ENCODE data around the gene PTPRD.

Gene PTPRD

DNA sequence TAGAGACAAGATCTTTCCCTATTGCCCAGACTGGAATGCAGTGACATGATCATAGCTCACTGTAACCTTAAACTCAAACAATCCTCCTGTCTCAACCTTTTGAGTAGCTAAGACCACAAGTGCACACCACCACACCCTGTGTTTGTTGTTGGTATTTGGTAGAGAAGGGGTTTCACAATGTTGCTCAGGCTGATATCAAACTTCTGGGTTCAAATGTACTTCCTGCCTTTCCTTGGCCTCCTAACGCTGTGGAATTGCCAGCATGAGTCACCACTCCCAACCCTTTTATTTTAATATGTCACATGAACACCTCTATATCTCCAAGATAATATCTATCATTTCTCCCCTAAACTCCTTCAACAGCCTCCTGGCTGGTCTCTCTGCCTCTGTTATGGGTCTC is 719.0 kb downstream of the PTPRD start:
- DNase-seq (ENCODE audit: low spot score): no peak

DNA sequence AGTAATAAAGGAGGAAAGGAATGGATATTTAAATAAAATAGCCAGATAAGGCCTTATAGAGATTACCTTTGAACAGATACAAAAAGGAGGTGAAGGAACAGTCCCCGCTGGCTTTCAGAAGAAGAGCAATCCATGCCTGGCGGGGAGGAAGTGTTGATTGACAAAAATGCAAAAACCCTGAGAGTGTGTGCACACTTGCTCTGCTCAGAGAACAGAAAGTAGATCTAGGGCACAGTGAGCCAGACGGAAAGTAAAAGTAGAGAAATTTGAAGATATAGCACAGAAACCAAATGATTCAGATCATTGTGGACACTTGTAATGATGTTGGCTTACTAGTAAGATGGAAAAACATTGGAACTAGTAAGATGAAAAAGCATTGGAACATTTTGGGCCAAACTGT is 720.6 kb downstream of the PTPRD start:
- no peak for DNase-seq (ENCODE audit: low spot score)

DNA sequence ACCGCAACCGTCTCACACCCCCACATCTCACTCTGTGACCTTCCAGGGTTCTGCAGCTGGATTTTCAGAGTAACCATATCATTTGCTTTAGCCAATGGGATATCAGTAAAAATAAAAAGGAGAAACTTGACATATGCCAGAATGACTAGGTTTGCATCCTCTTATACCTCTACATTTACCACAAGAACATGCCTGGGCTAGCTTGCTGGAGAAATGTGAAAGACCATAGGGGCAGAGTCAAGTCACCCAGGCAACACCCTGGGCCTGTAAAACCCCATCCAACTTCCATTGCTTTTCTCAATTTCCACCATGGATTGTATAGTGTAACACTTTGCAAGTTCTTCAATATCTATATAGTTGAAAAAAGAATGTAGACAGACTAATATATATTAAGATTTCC is 731.1 kb downstream of the PTPRD start:
- DNase-seq (ENCODE audit: low spot score): no peak

DNA sequence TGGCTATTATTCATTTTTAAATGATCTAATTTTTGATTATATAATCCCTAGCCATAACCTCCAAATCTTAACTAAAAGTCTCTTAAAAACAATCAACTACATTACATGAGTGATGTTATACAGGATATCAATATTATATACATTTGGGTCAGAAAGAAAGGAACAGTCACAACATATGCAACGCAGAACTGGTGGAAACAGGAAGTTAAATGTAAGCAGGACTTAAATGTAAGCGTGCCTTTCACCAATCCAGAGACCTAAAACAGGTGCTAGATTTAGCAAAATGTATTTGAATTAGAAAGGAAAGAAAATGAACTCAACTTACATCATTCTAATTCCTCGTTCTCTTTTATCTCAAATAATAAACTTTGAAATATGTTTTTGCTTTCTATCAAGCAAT is 738.5 kb downstream of the PTPRD start:
- no peak for DNase-seq (ENCODE audit: low spot score)

DNA sequence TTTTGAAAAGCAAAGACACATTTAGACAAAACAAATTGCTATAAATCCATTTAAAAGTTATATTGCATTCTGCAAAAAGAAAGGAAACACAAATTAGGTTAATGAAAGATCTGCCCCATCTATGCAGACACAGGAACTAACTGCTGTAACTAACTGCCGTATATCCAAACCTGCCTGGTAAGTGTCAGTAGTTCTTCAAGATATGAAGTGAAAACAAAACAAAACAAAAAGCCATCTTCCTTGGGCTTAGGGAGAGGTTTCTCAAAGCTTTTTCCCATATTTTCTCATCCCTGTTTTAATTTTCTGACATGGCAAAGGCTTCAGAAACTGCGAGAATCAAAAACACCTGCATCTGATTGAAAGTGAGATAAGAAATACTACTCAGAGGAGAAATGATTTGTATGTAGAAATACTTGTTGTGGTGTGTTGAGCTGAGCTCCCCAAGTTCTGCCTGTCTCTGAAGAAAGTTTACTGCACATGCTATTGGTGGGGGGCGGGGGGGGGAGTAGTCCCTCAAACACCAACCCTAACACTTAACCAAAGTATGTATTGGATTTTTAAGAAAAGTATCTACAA is 750.5 kb downstream of the PTPRD start:
- no peak for DNase-seq (ENCODE audit: low spot score)

DNA sequence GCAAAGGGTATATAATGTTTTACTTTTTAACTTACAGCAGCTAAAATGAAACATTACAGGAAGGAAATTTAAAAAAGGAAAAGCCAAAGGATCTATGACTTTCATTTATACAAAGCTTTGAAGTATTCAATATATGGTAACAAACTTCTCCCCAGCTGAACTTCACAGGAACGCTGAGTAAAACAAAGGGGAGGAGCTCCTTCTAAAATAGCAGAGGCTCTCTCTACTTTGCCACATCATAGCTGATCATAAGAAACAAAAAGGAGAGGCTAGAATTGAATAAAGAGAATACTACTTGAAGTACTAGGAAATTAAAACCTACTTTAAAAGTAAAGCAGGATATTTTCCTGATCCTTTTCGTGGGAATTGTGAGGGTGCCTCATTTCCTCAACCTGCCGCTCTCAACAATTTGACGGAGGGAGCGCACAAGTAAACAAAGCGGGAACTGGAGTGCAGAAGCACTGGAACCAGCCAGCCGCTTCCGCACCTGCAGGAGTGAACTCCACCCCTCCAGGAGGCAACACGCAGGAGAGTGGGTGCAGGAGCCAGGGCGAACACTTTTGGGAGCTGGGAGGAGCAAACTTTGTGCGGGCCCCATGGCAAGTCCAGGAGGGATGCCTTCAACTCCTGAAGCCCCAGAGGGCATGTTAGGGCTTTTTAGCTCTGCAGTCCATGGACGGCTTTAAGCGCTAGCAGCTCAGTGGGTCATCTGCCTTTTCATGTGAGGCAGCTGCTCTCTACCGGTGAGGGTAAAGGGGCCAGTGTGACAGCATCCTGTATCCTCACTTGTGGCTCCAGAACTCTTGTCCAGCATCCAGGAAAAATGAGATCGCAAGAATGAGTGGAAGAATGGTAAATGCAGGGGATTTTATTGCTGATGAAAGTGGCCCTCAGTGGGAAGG is 757.4 kb downstream of the PTPRD start:
- DNase-seq (ENCODE audit: low spot score): no peak

DNA sequence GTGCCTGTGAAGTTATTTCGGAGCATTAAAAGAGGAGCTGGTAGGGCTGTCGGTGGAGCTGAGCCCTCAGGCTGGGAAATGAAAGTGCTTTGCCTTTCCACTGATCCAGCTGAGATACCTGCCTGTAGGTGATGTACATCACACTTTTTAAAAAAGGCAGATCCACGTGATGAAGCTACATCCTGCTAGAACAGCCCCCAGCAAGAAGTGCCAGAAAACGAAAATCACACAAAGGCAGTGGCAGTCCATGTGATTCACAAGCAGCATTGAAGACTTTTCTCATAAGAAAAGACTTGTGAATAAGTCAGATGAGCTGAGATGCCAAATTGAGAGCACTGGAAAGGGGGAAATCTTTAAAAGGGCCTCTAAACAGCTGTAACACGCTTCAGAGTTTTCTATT is 765.1 kb downstream of the PTPRD start:
- no peak for DNase-seq (ENCODE audit: low spot score)

DNA sequence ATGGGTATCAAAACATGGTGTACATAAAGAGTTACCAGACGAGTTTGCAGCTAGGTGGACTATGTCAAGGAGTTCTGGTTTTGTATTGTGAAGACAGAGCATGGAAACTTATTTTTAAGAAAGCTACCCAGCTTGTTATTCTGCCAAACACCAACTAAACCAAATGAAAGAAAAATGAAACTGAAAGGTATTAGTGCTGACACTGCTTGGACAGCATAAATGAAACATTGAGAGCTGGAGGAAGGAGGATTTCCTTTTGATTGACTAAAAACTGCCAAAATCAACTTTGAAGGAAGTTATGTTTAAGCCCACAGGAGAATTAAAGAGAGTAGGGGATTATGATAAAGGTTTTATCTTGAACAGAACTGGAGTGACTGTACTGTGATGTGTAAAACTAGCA is 766.2 kb downstream of the PTPRD start:
- DNase-seq (ENCODE audit: low spot score): no peak

DNA sequence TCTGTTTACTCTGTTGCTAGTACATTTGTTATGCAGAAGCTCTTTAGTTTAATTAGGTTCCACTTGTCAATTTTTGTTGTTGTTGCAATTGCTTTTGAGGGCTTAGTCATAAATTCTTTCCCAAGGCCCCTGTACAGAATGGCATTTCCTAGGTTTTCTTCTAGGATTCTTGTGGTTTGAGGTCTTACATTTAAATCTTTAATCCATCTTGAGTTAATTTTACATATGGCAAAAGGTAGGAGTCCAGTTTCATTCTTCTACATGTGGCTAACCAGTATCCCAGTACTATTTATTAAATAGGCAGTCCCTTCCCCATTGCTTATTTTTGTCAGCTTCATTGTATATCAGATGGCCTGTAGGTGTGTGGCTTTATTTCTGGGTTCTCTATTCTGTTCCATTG is 792.4 kb downstream of the PTPRD start:
- no peak for DNase-seq (ENCODE audit: low spot score)

DNA sequence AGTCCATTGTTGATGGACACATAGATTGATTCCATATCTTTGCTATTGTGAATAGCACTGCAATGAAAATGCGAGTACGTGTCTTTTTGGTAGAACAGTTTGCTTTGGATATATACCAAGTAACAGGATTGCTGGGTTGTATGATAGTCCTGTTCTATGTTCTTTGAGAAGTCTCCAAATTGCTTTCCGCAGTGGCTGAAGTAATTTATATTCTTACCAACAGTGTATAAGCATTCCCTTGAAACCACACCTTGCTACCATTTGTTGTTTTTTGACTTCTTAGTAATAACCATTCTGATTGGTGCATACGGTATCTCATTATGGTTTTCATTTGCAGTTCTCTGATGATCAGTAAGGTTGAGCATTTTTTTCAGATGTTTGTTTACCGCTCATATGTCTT is 792.9 kb downstream of the PTPRD start:
- DNase-seq (ENCODE audit: low spot score): no peak

DNA sequence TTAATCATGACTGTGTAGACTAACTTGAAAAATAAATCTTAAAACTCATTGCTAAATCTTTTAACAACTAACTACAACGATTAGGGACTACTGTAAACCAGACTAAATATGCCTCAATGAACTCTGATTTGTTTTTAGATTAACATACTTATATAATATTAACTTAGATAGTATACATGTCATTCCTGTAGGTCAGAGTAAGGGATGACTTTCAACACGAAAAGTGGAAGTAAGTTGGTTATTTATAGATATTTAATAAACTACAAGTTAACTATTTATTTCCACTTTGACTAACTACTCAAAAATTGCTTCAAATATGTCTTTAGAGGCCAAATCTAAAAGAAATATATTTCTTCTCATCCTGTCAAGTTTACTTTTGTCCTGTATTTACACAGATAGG is 795.6 kb downstream of the PTPRD start:
- no peak for DNase-seq (ENCODE audit: low spot score)

DNA sequence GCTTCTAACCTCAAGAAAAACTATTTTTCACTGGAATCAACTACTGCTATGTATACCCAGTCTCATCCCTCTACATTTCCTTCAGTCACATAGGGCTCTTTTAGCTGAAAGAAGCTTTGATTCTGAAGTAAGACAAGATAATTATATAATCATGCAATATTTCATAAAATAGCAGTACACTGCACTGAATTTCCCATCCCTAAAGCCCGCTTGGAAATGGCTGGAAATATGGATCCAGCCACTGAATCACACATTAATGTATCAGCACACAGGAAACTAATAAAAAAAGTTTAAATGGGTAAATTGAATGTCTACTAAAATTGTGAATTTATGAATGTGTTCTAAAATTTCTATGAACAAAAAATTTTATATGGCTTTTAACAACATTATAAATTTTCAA is 808.7 kb downstream of the PTPRD start:
- no peak for DNase-seq (ENCODE audit: low spot score)

DNA sequence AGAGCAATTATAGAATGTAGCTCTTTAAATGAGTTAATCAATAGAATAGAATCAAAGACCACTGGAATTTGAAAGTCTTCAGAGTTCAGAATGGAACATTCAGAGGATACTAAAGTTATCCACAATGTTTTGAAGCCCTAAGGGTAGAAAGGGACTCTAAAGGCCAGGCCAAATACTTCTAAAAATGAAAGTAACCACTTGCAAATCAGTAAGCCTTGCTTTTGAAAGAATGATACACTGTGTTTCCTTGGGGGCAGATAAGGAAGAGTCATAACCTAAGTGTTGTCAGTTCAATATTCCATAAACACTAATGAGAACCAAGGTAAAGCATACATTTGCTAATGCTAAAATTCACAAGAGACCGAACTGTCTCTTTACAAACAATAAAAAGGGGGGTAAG is 813.5 kb downstream of the PTPRD start:
- no peak for DNase-seq (ENCODE audit: low spot score)

DNA sequence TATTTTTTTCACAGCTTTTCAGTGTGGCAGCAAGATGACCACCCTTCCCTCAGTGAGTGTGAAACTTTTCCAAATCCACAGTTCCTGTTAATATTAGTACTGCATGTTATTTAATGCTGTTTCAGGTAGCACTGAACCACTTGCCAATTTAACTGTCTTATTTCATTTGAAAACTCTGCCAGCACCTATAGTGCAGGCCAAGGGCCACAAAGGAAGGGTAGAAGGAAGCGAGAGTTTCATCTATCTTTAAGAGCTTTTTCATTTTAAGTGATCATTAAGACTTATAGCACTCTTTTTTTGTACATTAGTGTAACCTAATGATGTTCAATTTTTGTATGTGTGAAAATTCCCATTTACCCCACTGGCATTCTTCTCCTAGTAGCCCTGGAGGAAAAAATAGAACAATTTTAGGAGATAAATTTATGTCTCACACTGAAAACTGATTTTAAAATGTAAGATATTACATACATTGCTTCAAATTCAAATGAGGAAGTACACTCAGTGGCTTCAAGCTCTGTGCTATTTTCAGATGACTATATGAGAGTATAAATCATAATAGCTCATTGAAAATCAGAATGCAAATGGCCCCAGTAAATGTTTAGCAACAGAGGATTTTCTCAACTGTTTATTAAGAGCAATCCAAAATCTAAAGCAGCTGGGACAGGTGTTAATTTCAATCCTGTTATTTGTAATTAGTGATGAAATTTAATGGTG is 820.5 kb downstream of the PTPRD start:
- DNase-seq (ENCODE audit: low spot score): no peak

DNA sequence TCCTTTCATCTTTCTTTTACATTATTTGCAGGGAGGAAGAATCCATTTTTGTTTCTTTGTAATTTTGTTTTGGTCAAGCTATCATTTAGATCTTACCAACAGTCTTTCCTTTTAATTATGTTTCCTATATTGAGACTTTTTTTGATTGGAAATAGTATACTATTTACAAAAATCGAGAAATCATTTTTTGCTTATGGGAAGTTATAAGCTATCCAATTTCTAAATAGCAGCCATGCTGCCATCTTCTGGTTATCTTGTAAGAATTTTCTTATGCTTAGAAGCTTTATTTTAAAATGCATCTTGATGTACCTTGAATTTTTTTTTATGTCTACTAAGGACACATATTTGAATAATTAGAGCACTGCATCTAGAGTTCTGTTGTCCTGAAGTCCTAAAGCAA is 821.2 kb downstream of the PTPRD start:
- DNase-seq (ENCODE audit: low spot score): peak; percentile 2

DNA sequence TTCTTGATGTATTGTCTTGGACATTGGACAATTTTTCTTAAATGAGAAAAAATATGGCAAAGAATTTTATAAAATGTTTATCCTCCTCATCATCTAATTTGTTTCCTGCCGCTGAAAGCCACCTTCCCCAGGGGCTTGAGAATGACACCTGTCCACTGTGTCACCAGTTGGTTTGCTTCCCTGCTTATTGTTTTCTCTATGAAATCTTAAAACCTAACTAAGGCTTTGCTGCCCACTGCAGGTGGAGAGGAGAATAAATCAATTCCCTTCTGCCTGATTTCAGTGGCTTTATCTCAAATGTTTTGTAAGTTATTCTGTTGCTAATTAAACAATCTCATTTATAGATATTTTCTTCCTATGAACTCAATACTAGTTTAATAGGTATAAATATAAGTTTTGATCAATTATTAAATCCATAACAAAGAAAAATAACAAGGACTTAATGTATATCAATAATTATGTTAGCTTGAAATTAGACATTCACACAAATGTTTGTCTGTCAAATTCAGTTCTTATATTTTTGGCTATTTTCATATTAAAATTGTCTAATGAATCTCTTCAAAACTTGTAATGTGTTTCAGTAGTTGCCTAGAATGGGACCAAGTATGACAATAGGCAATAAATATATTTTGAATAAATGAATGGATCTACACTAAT is 822.5 kb downstream of the PTPRD start:
- peak; percentile 44 for DNase-seq (ENCODE audit: low spot score)

DNA sequence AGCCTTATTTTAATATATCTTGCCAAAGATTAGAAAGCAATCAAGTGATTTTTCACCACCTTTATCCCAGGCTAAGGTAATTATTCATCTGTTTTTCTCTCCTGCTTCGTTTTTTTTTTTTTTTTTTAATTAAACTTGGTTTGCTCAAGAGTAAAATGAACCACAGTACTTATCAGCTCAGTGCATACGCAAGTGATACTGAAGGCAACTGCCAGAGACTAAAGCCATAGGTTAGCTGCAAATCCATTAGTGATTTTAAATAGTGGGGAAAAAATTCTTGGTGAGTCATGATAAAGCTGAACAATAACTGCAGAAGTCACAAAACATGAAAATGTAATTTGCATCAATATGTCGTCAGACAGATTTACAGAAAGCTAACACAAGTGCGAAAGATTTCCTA is 829.1 kb downstream of the PTPRD start:
- DNase-seq (ENCODE audit: low spot score): no peak

DNA sequence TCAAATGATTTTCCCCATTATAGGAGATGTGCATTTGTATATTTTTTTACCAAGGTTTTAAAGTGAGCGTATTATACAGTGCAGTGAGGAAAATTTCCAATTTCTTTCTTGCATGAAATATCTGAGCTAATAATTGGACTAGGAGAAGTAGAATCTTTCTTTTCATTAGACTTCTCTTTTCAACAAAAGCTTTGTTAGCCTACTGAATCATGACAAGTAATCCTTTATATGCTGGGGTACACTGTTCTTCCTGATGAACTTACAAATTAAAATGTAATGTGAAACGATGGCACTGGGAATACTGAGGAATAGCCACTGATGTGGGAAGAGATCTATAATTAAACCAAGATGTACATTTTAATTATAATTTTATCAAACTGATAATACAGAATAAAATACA is 829.6 kb downstream of the PTPRD start:
- no peak for DNase-seq (ENCODE audit: low spot score)

DNA sequence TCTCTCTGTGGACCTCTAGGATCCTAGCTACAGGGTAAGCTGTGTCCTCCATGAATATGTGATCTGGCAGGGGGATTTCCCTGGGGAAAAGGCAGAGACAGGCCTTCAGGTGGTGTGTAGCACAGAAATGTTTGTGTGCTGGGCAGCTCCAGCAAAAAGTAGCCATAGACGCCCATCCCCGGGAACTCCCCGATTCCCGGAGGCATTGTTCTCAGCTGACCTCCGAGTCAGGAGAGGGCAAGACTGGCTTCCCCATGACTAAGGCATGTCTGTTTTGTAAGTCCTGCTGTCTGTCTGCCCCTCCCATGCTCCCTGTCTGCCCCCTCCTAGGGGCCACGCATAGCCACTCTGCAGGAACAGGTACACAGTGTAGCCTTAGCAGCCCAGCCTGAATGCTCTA is 834.5 kb downstream of the PTPRD start:
- DNase-seq (ENCODE audit: low spot score): no peak

DNA sequence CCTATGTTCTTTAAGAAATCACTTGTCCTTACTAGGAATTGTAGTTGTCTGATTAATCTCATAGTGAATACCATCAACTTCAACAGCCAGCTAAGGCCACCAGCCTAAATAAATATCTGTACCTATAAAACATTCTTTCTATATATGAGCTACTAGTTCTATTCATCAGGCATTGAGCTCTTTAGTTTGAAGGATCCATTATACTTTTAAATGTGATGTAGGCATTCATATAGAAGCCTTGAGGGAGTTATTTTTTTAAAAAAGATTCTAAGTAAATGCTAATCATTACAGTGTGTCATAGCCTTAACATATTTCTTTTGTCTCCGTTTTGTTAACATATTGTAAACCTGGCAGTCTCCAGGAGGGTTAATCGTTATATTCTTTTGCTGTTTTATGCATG is 838.3 kb downstream of the PTPRD start:
- DNase-seq (ENCODE audit: low spot score): no peak

DNA sequence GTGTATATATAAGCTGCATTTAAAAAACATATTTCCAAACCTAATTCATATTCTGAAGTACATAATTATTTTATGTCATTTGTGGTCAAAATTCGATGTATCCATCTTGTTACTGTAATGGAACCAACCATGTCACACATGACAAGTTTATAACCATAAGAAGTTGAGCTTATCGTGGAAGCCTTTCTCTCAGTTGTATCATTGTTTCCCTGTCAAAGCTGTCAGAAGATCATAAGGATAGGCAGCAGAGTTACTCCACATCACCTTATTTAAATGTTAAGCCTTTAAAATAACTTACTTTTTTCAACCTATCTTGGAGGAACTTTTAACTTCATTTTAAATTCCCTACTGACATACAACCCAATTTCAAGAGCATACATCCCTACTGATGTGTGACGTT is 841.5 kb downstream of the PTPRD start:
- no peak for DNase-seq (ENCODE audit: low spot score)

DNA sequence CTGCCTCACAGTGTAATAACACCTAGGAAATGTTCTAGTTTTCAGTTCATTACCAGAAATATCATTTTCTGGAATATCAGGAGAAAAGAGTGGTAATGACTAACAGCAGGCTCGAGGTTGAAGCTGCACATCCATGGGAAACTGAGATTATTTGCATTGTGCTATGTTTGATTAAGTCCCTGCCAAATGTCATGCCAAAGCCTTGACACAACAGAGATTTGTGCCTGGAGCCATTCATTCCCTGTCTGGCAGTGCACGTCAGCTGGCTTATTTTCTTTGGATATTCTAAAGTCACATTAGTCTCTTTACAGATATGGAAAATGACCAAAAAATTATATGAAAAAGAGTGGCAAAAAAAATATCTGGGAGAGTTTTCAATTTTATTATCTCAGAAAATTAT is 848.0 kb downstream of the PTPRD start:
- no peak for DNase-seq (ENCODE audit: low spot score)
